Stimulated activated CD4-positive, alpha-beta T cell treated with anti-CD3 and anti-CD28 coated beads, Interleukin-15, amount 100 ng/mL, for 1 hour (primary cell): Measurements from ENCODE around the gene PTBP2.
A peak's percentile ranks its signal among the peaks of the same experiment; 100 is the strongest.

Experiments used
- DNase-seq, 2 donors: peaks; one replicate each; pipeline ENCODE4 v3.0.0-alpha.2; 2020; ENCODE audit warnings: low read depth in 1 of 2, low spot score in 1 of 2

PTBP2 gene

DNA sequence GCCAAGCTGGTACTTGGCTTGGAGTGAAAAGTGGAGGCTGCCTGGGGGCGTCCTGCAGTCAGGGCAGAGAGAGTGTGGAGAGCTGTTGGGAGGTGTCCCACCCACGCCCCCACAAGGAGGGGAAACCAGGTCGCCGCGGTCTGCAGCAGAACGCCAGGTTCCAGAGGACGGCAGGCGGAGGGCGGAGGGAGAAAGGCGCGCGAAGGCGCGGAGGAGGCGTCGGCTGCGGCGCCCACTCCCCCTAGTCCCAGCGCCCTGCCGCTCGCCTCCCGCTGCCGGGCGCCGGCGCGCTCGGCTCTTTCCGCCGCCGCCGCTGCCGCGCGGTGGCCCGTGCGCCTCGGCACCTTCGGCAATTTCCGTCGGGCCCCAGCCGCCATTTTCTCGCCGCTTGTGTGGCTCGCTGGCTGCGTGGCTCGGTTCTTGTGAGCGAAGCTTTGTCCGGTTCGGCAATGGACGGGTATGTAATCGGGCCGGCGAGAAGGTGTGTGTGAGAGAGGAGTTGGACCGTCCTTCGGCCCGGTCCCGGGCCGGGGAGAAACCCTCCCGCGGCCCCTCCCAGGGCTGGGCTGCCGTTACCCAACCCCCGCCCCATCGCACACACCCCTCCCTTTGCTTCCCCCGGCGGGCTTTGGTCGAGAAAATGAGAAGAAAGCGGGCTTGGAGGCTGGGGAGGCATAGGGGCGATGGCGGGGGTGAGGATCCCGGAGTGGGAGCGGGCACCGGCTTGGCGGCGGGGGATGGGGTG lies at the start of gene PTBP2:
PTBP2 (plus strand) TSS at position 369 of the 745 bp plus-strand sequence; CDS start at position 450, 81 bp downstream.
- DNase-seq = peak; percentile 64 to 72

DNA sequence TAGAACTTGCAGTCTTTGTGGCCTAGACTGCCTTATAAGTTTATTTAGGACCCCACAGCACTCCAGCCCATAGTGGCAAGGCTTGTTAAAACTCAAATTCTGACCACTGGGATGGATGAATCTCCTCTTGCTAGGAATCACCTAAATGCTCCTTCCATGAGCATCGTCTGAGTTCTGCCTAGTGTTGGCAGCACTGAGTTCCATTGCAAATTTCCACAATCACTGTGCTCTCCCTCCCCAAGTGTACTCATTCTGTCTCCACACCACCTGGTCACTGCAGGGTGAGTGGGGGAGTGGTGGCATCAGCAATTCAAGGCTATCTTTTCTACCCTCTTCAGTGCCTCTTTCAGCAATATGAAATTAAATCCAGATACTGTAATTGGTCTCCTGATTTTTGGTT lies 46.7 kb upstream of the PTBP2 start:
- DNase-seq = no peak

- no peak for DNase-seq
Measured at GRCh38 chr1:96682056-96682455, 39.5 kb upstream of the PTBP2 start.

DNA sequence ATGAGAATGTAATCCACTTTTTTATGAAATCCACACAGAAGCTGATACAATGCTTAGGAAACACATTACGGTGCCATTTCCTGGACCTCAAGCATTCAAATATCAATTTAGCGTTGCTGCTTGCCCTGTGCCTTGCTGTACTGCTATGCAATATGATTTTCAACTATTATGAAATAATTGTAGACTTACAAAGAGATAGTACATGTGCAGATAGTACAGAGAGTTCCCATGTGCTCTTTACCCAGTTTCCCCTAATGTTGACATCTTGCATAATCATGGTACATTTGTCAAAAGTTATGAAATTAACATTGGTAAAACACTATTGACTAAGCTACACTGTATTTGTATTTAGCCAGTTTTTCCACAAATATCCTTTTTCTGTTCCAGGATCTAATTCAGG lies 37.7 kb upstream of the PTBP2 start:
- no peak for DNase-seq

DNA sequence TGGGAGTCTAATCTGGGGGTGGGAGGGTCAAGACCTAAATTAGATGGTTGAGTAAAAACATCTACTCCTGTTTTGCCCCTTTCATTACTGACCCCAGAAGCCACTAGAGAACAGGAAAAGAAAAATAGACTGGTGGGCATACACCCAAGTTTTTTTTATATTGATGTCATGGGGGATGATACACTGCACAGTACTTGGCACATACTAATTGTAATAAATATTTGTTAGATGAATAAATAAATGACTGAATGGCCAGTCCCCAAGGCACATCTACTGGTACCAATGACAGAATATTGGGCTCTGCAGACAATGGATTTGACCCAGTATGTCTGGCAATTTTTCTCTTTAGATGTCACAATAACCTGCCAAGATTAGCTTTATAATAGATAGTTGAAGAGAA lies 36.8 kb upstream of the PTBP2 start:
- no peak for DNase-seq

GRCh38 chr1:96688767-96689166 lies 32.8 kb upstream of the PTBP2 start:
- no peak for DNase-seq

GRCh38 chr1:96695954-96696353 lies 25.6 kb upstream of the PTBP2 start:
- no peak for DNase-seq

DNA sequence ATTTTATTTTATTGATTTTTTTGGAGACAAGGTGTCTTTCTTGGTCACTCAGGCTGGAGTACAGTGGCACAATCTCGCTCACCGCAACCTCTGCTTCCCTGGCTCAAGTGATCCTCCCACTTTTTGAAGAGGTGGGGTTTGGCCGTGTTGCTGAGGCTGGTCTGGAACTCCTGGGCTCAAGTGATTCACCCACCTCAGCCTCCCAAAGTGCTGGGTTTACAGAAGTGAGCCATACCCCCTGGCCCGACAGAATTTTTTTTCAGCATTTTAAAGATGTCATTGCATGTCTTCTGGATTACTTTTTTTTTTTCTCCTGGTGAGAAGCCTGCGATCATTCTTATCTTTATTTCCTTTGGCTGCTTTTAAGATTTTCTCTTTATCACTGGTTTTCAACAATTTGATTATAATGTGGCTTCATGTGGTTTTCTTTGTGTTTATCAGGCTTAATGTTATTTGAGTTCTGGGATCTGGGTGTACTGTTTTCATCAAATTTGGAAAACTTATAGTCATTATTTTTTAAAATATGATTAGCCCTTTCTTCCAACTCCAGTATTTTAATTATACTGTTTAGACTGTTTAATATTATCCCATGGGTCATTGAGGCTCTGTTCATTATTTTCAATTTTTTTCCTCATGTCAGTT lies 23.1 kb upstream of the PTBP2 start:
- no peak for DNase-seq

DNA sequence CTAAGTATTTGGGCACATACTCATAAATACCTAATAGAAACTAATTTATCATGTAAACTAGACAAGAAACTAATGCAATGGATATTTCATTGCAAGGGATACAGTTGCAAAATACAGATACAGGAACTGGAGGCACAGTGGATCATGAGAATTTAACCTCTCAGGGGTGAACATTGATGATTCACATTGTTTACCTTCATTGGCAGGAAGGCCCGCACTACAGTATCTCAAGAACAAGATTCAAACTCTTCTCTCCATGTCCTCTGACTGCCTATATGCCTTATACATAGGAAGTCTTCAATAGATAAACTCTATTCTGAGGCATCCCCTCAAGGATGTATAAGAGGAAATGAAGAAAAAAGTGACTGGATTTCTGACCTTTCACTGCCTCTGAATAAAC lies 18.4 kb upstream of the PTBP2 start:
- no peak for DNase-seq

DNA sequence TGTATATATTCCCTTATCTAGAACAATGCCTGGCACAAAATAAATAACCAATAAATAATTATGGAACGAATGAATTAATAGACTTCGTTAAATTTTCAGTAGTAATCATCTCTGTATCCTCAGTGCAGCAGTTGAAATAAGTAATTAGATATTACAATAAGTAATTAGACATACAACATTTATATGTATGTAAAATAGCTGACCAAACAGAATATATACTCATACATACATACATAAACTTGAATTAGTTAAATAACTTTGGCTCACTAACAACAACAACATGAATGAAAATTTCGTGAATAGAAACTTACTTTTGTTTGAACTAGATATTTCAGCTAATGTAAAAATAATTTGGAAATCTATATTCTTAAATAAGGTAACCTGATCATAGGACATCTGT lies 14.6 kb upstream of the PTBP2 start:
- DNase-seq = no peak

- DNase-seq = no peak
Measured at GRCh38 chr1:96708482-96708881, 13.1 kb upstream of the PTBP2 start.

- DNase-seq = no peak
Measured at GRCh38 chr1:96710708-96711477, 10.7 kb upstream of the PTBP2 start.

- DNase-seq = no peak
Measured at GRCh38 chr1:96713649-96714048, 7.9 kb upstream of the PTBP2 start.

GRCh38 chr1:96714881-96715280 lies 6.7 kb upstream of the PTBP2 start:
- no peak for DNase-seq

DNA sequence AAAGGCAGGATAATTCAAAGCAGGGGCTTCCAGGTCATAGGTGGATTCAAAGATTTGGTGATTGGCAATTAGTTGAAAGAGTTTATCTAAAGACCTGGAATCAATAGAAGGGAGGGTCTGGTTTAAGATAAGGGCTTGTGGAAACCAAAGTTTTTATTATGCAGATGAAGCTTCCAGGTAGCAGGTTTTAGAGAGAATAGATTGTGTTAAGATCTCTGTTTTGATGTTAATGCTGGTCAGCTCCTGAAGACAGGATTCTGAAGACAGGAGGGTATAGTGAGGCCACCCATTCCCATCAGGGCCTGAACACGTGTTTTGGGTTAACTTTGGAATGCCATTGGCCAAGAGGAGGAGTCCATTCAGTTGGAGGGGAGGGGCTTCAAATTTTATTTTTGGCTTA lies 6.1 kb upstream of the PTBP2 start:
- DNase-seq = no peak

DNA sequence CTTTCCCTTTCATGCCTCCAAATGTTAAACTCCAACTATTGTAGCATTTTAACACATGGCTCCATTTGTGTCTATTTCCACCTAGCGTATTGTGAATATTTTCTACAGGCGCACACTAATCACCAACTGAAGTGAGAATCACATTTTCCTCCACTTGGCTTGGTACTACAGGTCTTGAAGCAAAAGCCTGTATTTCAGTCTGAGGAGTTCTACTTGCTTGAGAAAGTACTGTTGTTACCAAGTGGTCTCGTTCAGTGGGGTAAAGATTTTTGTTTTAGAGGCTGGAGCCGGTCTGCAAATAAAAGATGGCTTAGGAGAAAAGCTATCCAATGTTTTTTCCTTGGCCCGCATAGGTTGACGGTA lies 550 bp upstream of the PTBP2 start:
- DNase-seq = no peak

GRCh38 chr1:96722161-96722922 lies 758 bp downstream of the PTBP2 start:
- peak in 1 of 2 donors; percentile 37 for DNase-seq

DNA sequence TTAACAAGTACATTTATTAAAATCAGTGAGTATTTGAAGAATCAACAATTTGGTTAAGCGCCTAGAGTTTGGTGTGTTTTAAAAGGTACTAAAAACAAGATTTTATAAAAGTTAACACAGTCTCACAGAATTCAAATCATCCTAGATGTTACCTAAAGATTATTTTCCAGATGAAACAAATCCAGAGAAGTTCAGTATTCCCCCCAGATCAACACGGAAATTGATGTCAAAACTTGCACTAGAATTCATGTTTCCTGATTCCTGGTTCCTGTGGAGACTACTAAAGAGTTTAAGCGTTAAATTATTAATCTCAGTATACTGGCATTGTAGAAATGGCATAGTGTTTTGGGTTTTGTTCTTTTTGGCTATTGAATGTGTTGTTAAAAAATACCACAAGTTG lies 1.4 kb downstream of the PTBP2 start:
- no peak for DNase-seq

GRCh38 chr1:96723377-96723776 lies 1.8 kb downstream of the PTBP2 start:
- DNase-seq = no peak

GRCh38 chr1:96723936-96724335 lies 2.4 kb downstream of the PTBP2 start:
- no peak for DNase-seq

DNA sequence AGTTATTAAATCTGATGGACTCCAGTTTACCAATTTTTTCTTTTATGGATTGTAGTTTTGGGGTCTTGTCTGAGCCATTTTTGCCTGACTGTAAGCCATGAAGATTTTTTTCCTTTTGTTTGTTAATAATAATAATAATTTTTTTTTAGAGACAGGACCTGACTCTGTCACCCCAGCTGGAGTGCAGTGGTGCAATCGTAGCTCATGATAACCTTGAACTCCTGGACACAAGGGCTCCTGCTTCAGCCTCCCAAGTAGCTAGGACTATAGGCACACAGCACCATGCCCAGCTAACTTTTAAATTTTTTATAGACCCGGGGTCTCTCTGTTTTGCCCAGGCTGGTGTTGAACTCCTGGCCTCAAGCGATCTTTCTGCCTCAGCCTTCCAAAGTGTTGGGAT lies 6.3 kb downstream of the PTBP2 start:
- DNase-seq = no peak
